HFF-Myc (cell line): Measurements from ENCODE around the gene WSB1.
"Not testable (repeated sequence)": the region's sequence is repeated elsewhere in the genome, so short reads cannot be mapped to it uniquely, and the experiment has no call there.

ENCODE experiments used
- DNase-seq: peaks from one replicate; pipeline ENCODE4 v3.0.0-alpha.2; 2011; ENCODE audit warnings: low read depth; ENCODE audit errors: extremely low read depth
- H3K4me3 ChIP-seq: replicated peaks from 2 replicates; pipeline ENCODE4 v1.5.1; 2011; ENCODE audit warnings: low read depth, mild to moderate bottlenecking, control low read depth, low read length
- CTCF ChIP-seq: IDR thresholded peaks from 2 replicates; pipeline ENCODE4 v1.5.1; 2012; ENCODE audit warnings: mild to moderate bottlenecking, low read depth, low read length, control low read depth; ENCODE audit errors: missing control alignments

WSB1 gene

GRCh38 chr17:27293898-27294688, at the start of gene WSB1:
Gene WSB1, plus strand, starts transcription at chr17:27294114. Its CDS starts 282 bp downstream, at chr17:27294396.
- DNase-seq, result peak; percentile 49
- H3K4me3 ChIP-seq, result peak within 1 kb of the TSS; percentile 64
- no peak for TF ChIP-seq CTCF

- TF ChIP-seq CTCF, result no peak
- DNase-seq, result peak; percentile 33
- H3K4me3 ChIP-seq, result no peak overlapping the region
Observed at GRCh38 chr17:27244491-27245223, 49.3 kb upstream of the WSB1 start.

- peak; percentile 64 for TF ChIP-seq CTCF
- peak; percentile 72 for DNase-seq
- no peak overlapping the region for H3K4me3 ChIP-seq
Observed at GRCh38 chr17:27245230-27245696, 48.7 kb upstream of the WSB1 start.

GRCh38 chr17:27246537-27246936, 47.4 kb upstream of the WSB1 start:
- TF ChIP-seq CTCF, result no peak
- DNase-seq, result no peak
- no peak overlapping the region for H3K4me3 ChIP-seq

GRCh38 chr17:27247071-27247957, 46.6 kb upstream of the WSB1 start:
- TF ChIP-seq CTCF, result no peak
- no peak for DNase-seq
- no peak overlapping the region for H3K4me3 ChIP-seq

- no peak overlapping the region for H3K4me3 ChIP-seq
- DNase-seq, result no peak
- TF ChIP-seq CTCF, result no peak
Observed at GRCh38 chr17:27247958-27248342, 46.0 kb upstream of the WSB1 start.

- H3K4me3 ChIP-seq, DNase-seq: not testable (repeated sequence)
Observed at GRCh38 chr17:27250791-27251190, 43.1 kb upstream of the WSB1 start.

- DNase-seq, H3K4me3 ChIP-seq: not testable (repeated sequence)
Observed at GRCh38 chr17:27254802-27255201, 39.1 kb upstream of the WSB1 start.
